Neutrophil (primary cell): ENCODE data around the gene SSR1.

Source experiments
- H3K27ac ChIP-seq: fragments of 200-600 bp; sonication (generic); 2 replicates; pipeline ENCODE4 v1.5.1; 2016; ENCODE audit warnings: mild to moderate bottlenecking, moderate library complexity
- H3K27me3 ChIP-seq: fragments of 200-600 bp; sonication (generic); 2 replicates; pipeline ENCODE4 v1.6.0; 2016; ENCODE audit warnings: mild to moderate bottlenecking
- H3K36me3 ChIP-seq: fragments of 200-600 bp; sonication (generic); 2 replicates; pipeline ENCODE4 v1.5.1; 2017
- H3K4me1 ChIP-seq, 2 experiments: fragments of 200-600 bp in 1 of 2; sonication (generic) in 1 of 2; 1 replicate in 1 of 2; 2 replicates in 1 of 2; pipeline versions ENCODE4 v1.5.1 to v1.6.1; 2013 to 2016; ENCODE audit warnings: low read depth in 1 of 2, low read length in 1 of 2, mild to moderate bottlenecking in 1 of 2, moderate library complexity in 1 of 2; ENCODE audit not compliant: control insufficient read depth in 1 of 2, insufficient read depth in 1 of 2
- H3K4me3 ChIP-seq, 2 experiments: fragments of 200-600 bp in 1 of 2; sonication (generic) in 1 of 2; 1 replicate in 1 of 2; 2 replicates in 1 of 2; pipeline ENCODE4 v1.5.1; 2013 to 2016; ENCODE audit warnings: low read depth in 1 of 2, low read length in 1 of 2, mild to moderate bottlenecking in 1 of 2, moderate library complexity in 1 of 2
- H3K9me3 ChIP-seq: fragments of 200-600 bp; sonication (generic); 2 replicates; pipeline ENCODE4 v1.5.1; 2016
- CTCF ChIP-seq: fragments of 200-600 bp; sonication (generic); IDR thresholded peaks from 2 replicates; pipeline ENCODE4 v1.5.1; 2016; ENCODE audit warnings: antibody characterized with exemption

The SSR1 gene

DNA sequence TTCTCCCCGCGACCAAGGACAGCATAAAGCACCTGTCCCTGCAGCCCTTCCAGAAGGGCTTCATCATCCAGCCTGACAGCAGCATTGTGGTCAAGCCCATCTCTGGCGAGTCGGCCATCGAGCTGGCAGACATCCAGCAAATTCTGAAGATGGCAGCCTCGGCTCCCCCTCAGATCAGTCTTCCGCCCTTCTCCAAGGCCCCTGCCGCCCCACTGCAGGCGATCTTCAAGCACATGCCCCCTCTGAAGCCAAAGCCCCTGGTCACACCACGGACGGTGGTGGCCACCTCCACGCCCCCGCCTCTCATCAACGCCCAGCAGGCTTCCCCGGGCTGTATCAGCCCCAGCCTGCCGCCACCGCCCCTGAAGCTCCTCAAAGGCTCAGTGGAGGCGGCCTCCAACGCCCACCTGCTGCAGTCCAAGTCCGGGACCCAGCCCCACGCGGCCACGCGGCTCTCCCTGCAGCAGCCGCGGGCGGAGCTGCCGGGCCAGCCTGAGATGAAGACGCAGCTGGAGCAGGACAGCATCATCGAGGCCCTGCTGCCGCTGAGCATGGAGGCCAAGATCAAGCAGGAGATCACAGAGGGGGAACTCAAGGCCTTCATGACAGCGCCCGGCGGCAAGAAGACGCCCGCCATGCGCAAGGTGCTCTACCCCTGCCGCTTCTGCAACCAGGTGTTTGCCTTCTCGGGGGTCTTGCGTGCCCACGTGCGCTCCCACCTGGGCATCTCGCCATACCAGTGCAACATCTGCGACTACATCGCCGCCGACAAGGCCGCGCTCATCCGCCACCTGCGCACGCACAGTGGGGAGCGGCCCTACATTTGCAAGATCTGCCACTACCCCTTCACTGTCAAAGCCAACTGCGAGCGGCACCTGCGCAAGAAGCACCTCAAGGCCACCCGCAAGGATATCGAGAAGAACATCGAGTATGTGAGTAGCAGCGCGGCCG is 83.3 kb downstream of the SSR1 start:
- H3K4me1 ChIP-seq, result peaks cover 0 to 5% of the 10 kb centered on the region in 2 experiments
- H3K27ac ChIP-seq, result no peak overlapping the region
- H3K27me3 ChIP-seq, result no peaks in the 10 kb centered on the region
- no peak for TF ChIP-seq CTCF
- H3K9me3 ChIP-seq, result no peaks in the 10 kb centered on the region
- peaks cover 77% of the 10 kb centered on the region for H3K36me3 ChIP-seq
- H3K4me3 ChIP-seq, result no peak overlapping the region

DNA sequence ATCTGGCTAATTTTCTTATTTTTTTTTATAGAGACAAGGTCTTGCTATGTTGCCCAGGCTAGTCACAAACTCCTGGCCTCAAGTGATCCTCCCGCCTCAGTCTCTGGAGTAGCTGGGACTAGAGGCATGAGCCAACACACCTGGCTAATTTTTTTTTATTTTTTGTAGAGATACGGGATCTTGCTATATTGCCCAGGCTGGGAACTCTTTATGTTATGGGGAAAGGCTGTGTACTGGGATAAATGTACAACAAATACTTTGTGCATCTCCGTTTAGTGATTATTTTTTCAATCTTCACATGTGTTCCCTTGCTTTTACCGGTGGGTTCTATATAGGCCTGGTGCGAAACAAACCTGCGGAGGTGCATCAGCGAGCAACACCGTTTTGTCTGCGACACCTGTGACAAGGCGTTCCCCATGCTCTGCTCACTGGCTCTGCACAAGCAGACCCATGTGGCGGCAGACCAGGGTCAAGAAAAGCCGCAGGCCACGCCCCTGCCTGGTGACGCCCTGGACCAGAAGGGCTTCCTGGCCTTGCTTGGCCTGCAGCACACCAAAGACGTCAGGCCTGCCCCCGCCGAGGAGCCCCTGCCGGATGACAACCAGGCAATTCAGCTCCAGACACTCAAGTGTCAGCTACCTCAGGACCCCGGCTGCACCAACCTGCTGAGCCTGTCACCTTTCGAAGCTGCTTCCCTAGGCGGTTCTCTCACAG is 84.2 kb downstream of the SSR1 start:
- Histone ChIP-seq H3K27ac (no peak overlapping the region), H3K4me1 (peaks cover 0 to 10% of the 10 kb centered on the region in 2 experiments), H3K36me3 (peaks cover 69% of the 10 kb centered on the region), H3K4me3 (no peak overlapping the region), H3K27me3 (no peaks in the 10 kb centered on the region), H3K9me3 (no peaks in the 10 kb centered on the region)
- TF ChIP-seq CTCF, result no peak

DNA sequence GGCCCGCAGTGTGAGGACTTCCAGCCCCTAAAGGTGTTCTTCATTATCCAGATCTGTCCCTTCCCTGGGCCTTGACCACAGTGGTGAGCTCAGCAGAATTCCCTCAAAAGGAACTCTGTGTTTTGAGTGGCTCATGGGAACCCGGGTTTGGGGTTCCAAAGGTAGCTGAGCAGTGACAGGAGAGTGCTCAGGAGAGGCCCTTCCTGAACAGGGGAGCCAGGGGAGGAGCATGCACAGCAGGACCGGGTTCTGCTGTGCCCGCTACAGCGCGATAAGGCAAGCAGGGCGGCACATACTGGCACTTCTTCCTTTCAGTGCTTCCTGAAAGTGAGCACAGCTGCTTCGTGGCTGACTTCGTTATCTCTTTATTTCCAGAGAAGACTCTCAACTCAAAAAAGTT is 88.3 kb downstream of the SSR1 start:
- no peaks in the 10 kb centered on the region for H3K9me3 ChIP-seq
- H3K36me3 ChIP-seq, result peaks cover 48% of the 10 kb centered on the region
- no peaks in the 10 kb centered on the region for H3K27me3 ChIP-seq
- H3K4me1 ChIP-seq, result peaks cover 5 to 10% of the 10 kb centered on the region in 2 experiments
- H3K27ac ChIP-seq, result peak overlapping the region; percentile 61
- TF ChIP-seq CTCF, result no peak
- no peak overlapping the region for H3K4me3 ChIP-seq

- H3K27ac ChIP-seq, result no peak overlapping the region
- no peaks in the 10 kb centered on the region for H3K27me3 ChIP-seq
- peaks cover 20 to 24% of the 10 kb centered on the region in 2 experiments for H3K4me1 ChIP-seq
- peaks cover 31% of the 10 kb centered on the region for H3K36me3 ChIP-seq
- H3K9me3 ChIP-seq, result no peaks in the 10 kb centered on the region
- no peak overlapping the region for H3K4me3 ChIP-seq
- no peak for TF ChIP-seq CTCF
Measured at GRCh38 chr6:7222197-7222596, 90.8 kb downstream of the SSR1 start.

DNA sequence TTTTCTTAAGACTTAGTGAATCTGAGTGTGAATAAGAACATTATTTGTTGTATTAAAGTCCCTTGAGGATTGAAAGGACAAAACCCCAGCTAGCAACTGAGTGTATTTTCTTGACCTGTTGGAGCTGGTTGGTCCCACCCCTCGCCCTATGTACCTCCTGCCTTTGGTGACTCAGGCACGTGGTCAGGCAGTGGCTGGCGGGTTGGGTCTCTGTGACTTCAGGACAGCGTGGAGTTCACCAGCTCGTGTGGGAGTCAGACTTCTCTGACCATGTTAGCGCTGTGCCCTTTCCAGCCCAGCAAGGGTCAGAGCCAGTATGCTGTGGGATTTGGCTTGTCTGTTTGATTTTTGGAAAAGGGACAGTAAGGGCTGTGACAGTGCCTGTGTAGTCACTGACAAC is 93.7 kb downstream of the SSR1 start:
- no peaks in the 10 kb centered on the region for H3K9me3 ChIP-seq
- no peak for TF ChIP-seq CTCF
- peaks cover 18 to 24% of the 10 kb centered on the region in 2 experiments for H3K4me1 ChIP-seq
- H3K4me3 ChIP-seq, result no peak overlapping the region
- no peaks in the 10 kb centered on the region for H3K27me3 ChIP-seq
- H3K27ac ChIP-seq, result no peak overlapping the region
- peaks cover 40% of the 10 kb centered on the region for H3K36me3 ChIP-seq
